Measurements from ENCODE around the gene CLMP. TPM values are rescaled to one million over a fixed set of nuclear protein-coding genes. Genes with fewer than 3 reads are reported as not detected.

CLMP gene
- polyA plus RNA-seq, 2 of the 4 experiments (the other 2 are of a cell fraction): 15.7 to 17.1 TPM

GRCh38 chr11:123045101-123045500 lies 149.9 kb downstream of the CLMP start:
- Histone ChIP-seq H3K4me1 (no peaks in the 10 kb centered on the region), H3K27ac (no peak overlapping the region), H3K4me2 (no peak overlapping the region), H3K9me3 (no peaks in the 10 kb centered on the region), H3K4me3 (no peak overlapping the region)
- DNase-seq (ENCODE audit: low read depth in 1 of 2, low spot score in 1 of 2): no peak
- FAIRE-seq: no peak
- TF ChIP-seq MAZ (IDR thresholded peaks at IDR 0.05; ENCODE audit: borderline replicate concordance, low read depth, low read length) (no peak), HES2 (IDR thresholded peaks at IDR 0.05) (no peak), REST (IDR thresholded peaks at IDR 0.05) (no peak), CBX2 (IDR thresholded peaks at IDR 0.05; ENCODE audit: borderline replicate concordance, low read depth) (no peak), EP300 (IDR thresholded peaks at IDR 0.05) (no peak), SMC3 (IDR thresholded peaks at IDR 0.05) (no peak), HOXB13 (CRISPR knock-in tag; IDR thresholded peaks at IDR 0.05; ENCODE audit: low read depth) (no peak), RARB (CRISPR knock-in tag; IDR thresholded peaks at IDR 0.05) (no peak), ZSCAN20 (CRISPR knock-in tag; IDR thresholded peaks at IDR 0.05) (no peak), MYC (IDR thresholded peaks at IDR 0.05; ENCODE audit: borderline replicate concordance, low read length) (no peak)
- no peak for ATAC-seq
- WGBS (ENCODE audit: missing lambda C conversion rate): 92% methylated on average over 1 of the region's 1 CpG
- CTCF ChIA-PET: interaction anchor here (1.1 to 5.8 kb wide), 2 partner anchors 9 to 182 kb away, joined by 4 to 27 read pairs; no protein-coding TSS in a partner anchor
- POLR2A ChIA-PET: no interaction called here

GRCh38 chr11:123041185-123041584 lies 153.9 kb downstream of the CLMP start:
- no peak for ATAC-seq
- ChIA-PET POLR2A (no interaction called here), CTCF (no interaction called here)
- Histone ChIP-seq H3K4me1 (no peaks in the 10 kb centered on the region), H3K4me3 (no peak overlapping the region), H3K4me2 (no peak overlapping the region), H3K9me3 (no peaks in the 10 kb centered on the region), H3K27ac (no peak overlapping the region)
- TF ChIP-seq KDM5A (IDR thresholded peaks at IDR 0.05) (no peak), ZNF302 (CRISPR knock-in tag; IDR thresholded peaks at IDR 0.05) (no peak), HEYL (CRISPR knock-in tag; IDR thresholded peaks at IDR 0.05) (no peak), HOXB13 (CRISPR knock-in tag; IDR thresholded peaks at IDR 0.05; ENCODE audit: low read depth) (no peak), PBX3 (IDR thresholded peaks at IDR 0.05) (no peak), JUN (IDR thresholded peaks at IDR 0.05) (no peak), EHF (CRISPR knock-in tag; IDR thresholded peaks at IDR 0.05) (no peak), HES2 (IDR thresholded peaks at IDR 0.05) (no peak), CBX2 (IDR thresholded peaks at IDR 0.05; ENCODE audit: borderline replicate concordance, low read depth) (no peak), CBX8 (IDR thresholded peaks at IDR 0.05) (no peak), HOXB5 (CRISPR knock-in tag; IDR thresholded peaks at IDR 0.05) (no peak), USF2 (IDR thresholded peaks at IDR 0.05) (no peak), KDM1A (IDR thresholded peaks at IDR 0.05; ENCODE audit: low read depth) (no peak), BCL3 (IDR thresholded peaks at IDR 0.05) (no peak), HOXA7 (CRISPR knock-in tag; IDR thresholded peaks at IDR 0.05) (no peak), SMC3 (IDR thresholded peaks at IDR 0.05) (no peak), ESRRA (IDR thresholded peaks at IDR 0.05; ENCODE audit: borderline replicate concordance, low read length) (no peak), POLR2AphosphoS2 (conservative IDR thresholded peaks at IDR 0.05; ENCODE audit: low read length) (no peak)
- DNase-seq (ENCODE audit: low read depth in 1 of 2, low spot score in 1 of 2): no peak
- 95% methylated on average over 10 of the region's 10 CpGs for WGBS (ENCODE audit: missing lambda C conversion rate)
- no peak for FAIRE-seq
